Natural killer cell (primary cell): Measurements from ENCODE around the gene RGS9BP. TPM values are rescaled to one million over a fixed set of nuclear protein-coding genes. Genes with fewer than 3 reads are reported as not detected.
A peak's percentile ranks its signal among the peaks of the same experiment; 100 is the strongest.
"Not testable (repeated sequence)": the region's sequence is repeated elsewhere in the genome, so short reads cannot be mapped to it uniquely, and the experiment has no call there.

Experiments
- ATAC-seq, 3 donors: fragments of 150-1000 bp in 2 of 3; fragments of 200-7000 bp in 1 of 3; cut with Tn5 transposase; 1 replicate in 1 of 3; 2 replicates in 2 of 3; pipeline ENCODE4 v1.10.0; 2021; ENCODE audit warnings: mild to moderate bottlenecking in 2 of 3, moderate library complexity in 2 of 3
- DNase-seq, 2 donors: peaks; one replicate each; pipeline versions ENCODE4 v3.0.0 to v3.0.0-alpha.2; 2013 to 2021; ENCODE audit warnings: mixed read lengths in 1 of 2
- H3K27ac ChIP-seq: one replicate; pipeline ENCODE4 v1.5.1; 2013; ENCODE audit warnings: mild to moderate bottlenecking, low read length
- H3K27me3 ChIP-seq: one replicate; pipeline ENCODE4 v1.6.1; 2013; ENCODE audit warnings: low read length; ENCODE audit not compliant: control insufficient read depth, insufficient read depth
- H3K36me3 ChIP-seq: one replicate; pipeline ENCODE4 v1.6.1; 2013; ENCODE audit warnings: low read length; ENCODE audit not compliant: control insufficient read depth, insufficient read depth
- H3K4me1 ChIP-seq: one replicate; pipeline ENCODE4 v1.6.1; 2013; ENCODE audit warnings: low read length; ENCODE audit not compliant: control insufficient read depth, insufficient read depth
- H3K4me3 ChIP-seq: one replicate; pipeline ENCODE4 v1.5.1; 2013; ENCODE audit warnings: low read length
- H3K9me3 ChIP-seq: one replicate; pipeline ENCODE4 v1.6.1; 2013; ENCODE audit warnings: low read length; ENCODE audit not compliant: control insufficient read depth, insufficient read depth
- H3K27ac Mint-ChIP-seq, 2 donors: one replicate each; pipeline ENCODE4 v1.8.0; 2022; ENCODE audit warnings: mild to moderate bottlenecking in 2 of 2, mixed read lengths in 2 of 2, moderate library complexity in 1 of 2
- H3K27me3 Mint-ChIP-seq, 2 donors: one replicate each; pipeline ENCODE4 v1.8.0; 2022; ENCODE audit warnings: low read depth in 2 of 2, mixed read lengths in 2 of 2
- H3K36me3 Mint-ChIP-seq: one replicate; pipeline ENCODE4 v1.8.0; 2022; ENCODE audit warnings: mixed read lengths
- H3K4me1 Mint-ChIP-seq, 2 donors: one replicate each; pipeline ENCODE4 v1.8.0; 2022; ENCODE audit warnings: mixed read lengths in 2 of 2
- H3K4me3 Mint-ChIP-seq: one replicate; pipeline ENCODE4 v1.8.0; 2022; ENCODE audit warnings: mild to moderate bottlenecking, moderate library complexity, mixed read lengths
- H3K9me3 Mint-ChIP-seq, 2 donors: one replicate each; pipeline ENCODE4 v1.8.0; 2022; ENCODE audit warnings: mixed read lengths in 2 of 2
- CTCF ChIP-seq: fragments of 200-600 bp; IDR thresholded peaks from one replicate; pipeline ENCODE4 v1.8.0; 2022; ENCODE audit warnings: antibody characterized with exemption
- WGBS: methylation state at CpG from one replicate; pipeline ENCODE4 v1.1.7; 2013; ENCODE audit warnings: missing lambda C conversion rate; ENCODE audit not compliant: insufficient coverage; 5-methylcytosine and 5-hydroxymethylcytosine counted together
- intact Hi-C: fragments of 100-400 bp; cut with micrococcal nuclease; formaldehyde crosslinking; loops from one replicate; pipeline ENCODE4 v1.14.2; 2022
- total RNA-seq, 4 donors: library from RNA; stranded (reverse); fragments of 120-200 nt in 1 of 4; gene quantifications; one replicate each; pipeline versions ENCODE4 v1.2.3 to v1.2.4, GENCODE V29; 2013 to 2022

The RGS9BP gene
- total RNA-seq, 3 donors from 2014 or later (not counting 1 experiment from before 2014, with no cell fraction given): 0.12 to 0.41 (median 0.40) TPM

GRCh38 chr19:32709032-32709431 is 33.4 kb downstream of the RGS9BP start:
- H3K27ac ChIP-seq: no peak overlapping the region

GRCh38 chr19:32711747-32712146 is 36.1 kb downstream of the RGS9BP start:
- H3K4me1 Mint-ChIP-seq: peaks cover 12 to 14% of the 10 kb centered on the region in 2 donors
- Histone ChIP-seq H3K27me3 (no peaks in the 10 kb centered on the region), H3K27ac (no peak overlapping the region), H3K36me3 (peaks cover 22% of the 10 kb centered on the region), H3K4me1 (no peaks in the 10 kb centered on the region), H3K4me3 (no peak overlapping the region), H3K9me3 (no peaks in the 10 kb centered on the region)
- H3K9me3 Mint-ChIP-seq: no peaks in the 10 kb centered on the region
- H3K36me3 Mint-ChIP-seq: no peaks in the 10 kb centered on the region
- H3K27me3 Mint-ChIP-seq: no peaks in the 10 kb centered on the region
- TF ChIP-seq CTCF: no peak
- ATAC-seq (no peak), DNase-seq (no peak)
- no peak overlapping the region for H3K27ac Mint-ChIP-seq
- intact Hi-C loops: no loop called here
- 97% methylated on average over 6 of the region's 6 CpGs for WGBS
- H3K4me3 Mint-ChIP-seq: no peak overlapping the region

More at GRCh38 chr19:32709032-32709431, 33.4 kb downstream of the RGS9BP start:
- H3K4me1 Mint-ChIP-seq: peaks cover 12 to 15% of the 10 kb centered on the region in 2 donors
- Histone ChIP-seq H3K27me3 (no peaks in the 10 kb centered on the region), H3K4me3 (no peak overlapping the region), H3K36me3 (peaks cover 21% of the 10 kb centered on the region), H3K4me1 (no peaks in the 10 kb centered on the region), H3K9me3 (peaks cover 4% of the 10 kb centered on the region)
- peak overlapping the region; percentile 30 to 77 for H3K27ac Mint-ChIP-seq
- DNase-seq (no peak), ATAC-seq (no peak)
- 93% methylated on average over 5 of the region's 5 CpGs for WGBS
- H3K36me3 Mint-ChIP-seq: peaks cover 8% of the 10 kb centered on the region
- TF ChIP-seq CTCF: no peak
- H3K9me3 Mint-ChIP-seq: no peaks in the 10 kb centered on the region
- no peaks in the 10 kb centered on the region for H3K27me3 Mint-ChIP-seq
- intact Hi-C loops: no loop called here
- no peak overlapping the region for H3K4me3 Mint-ChIP-seq

- 98% methylated on average over 7 of the region's 7 CpGs for WGBS
- H3K27ac Mint-ChIP-seq, H3K36me3 Mint-ChIP-seq, H3K27me3 ChIP-seq, intact Hi-C loops, H3K27ac ChIP-seq, H3K4me1 ChIP-seq, H3K9me3 ChIP-seq, H3K9me3 Mint-ChIP-seq, DNase-seq, H3K4me3 Mint-ChIP-seq, H3K4me1 Mint-ChIP-seq, ATAC-seq, H3K27me3 Mint-ChIP-seq, H3K4me3 ChIP-seq: not testable (repeated sequence)
- H3K36me3 ChIP-seq: peaks cover 15% of the 10 kb centered on the region
These were observed 40.6 kb downstream of the RGS9BP start for GRCh38 chr19:32716203-32716602.

GRCh38 chr19:32717496-32717895 is 41.8 kb downstream of the RGS9BP start:
- ATAC-seq (no peak), DNase-seq (no peak)
- Mint-ChIP-seq H3K4me3 (no peak overlapping the region), H3K9me3 (no peaks in the 10 kb centered on the region), H3K27ac (no peak overlapping the region), H3K4me1 (peaks cover 0 to 4% of the 10 kb centered on the region in 2 donors), H3K36me3 (no peaks in the 10 kb centered on the region), H3K27me3 (no peaks in the 10 kb centered on the region)
- Histone ChIP-seq H3K36me3 (peaks cover 9% of the 10 kb centered on the region), H3K27ac (no peak overlapping the region), H3K4me1 (no peaks in the 10 kb centered on the region), H3K27me3 (no peaks in the 10 kb centered on the region), H3K9me3 (no peaks in the 10 kb centered on the region), H3K4me3 (no peak overlapping the region)
- no peak for TF ChIP-seq CTCF
- intact Hi-C loops: no loop called here
- 98% methylated on average over 5 of the region's 5 CpGs for WGBS
